Activated naive CD8-positive, alpha-beta T cell (primary cell): ENCODE measurements around the gene TMEM130.
"Not testable (repeated sequence)": the region's sequence is repeated elsewhere in the genome, so short reads cannot be mapped to it uniquely, and the experiment has no call there.

ENCODE experiments used
- H3K27ac Mint-ChIP-seq: one replicate; pipeline ENCODE4 v1.8.0; 2021; ENCODE audit warnings: mixed read lengths
- H3K27me3 Mint-ChIP-seq: one replicate; pipeline ENCODE4 v1.8.0; 2021; ENCODE audit warnings: mixed read lengths
- H3K36me3 Mint-ChIP-seq: one replicate; pipeline ENCODE4 v1.8.0; 2021; ENCODE audit warnings: mixed read lengths
- H3K4me1 Mint-ChIP-seq: one replicate; pipeline ENCODE4 v1.8.0; 2021; ENCODE audit warnings: low read depth, mixed read lengths
- H3K4me3 Mint-ChIP-seq: one replicate; pipeline ENCODE4 v1.8.0; 2021; ENCODE audit warnings: mild to moderate bottlenecking, mixed read lengths
- H3K9me3 Mint-ChIP-seq: one replicate; pipeline ENCODE4 v1.8.0; 2021; ENCODE audit warnings: low read depth, mixed read lengths

Gene TMEM130

GRCh38 chr7:98881561-98882315, 11.9 kb upstream of the TMEM130 start:
- Mint-ChIP-seq H3K9me3 (no peaks in the 10 kb centered on the region), H3K27me3 (no peaks in the 10 kb centered on the region), H3K27ac (no peak overlapping the region), H3K4me1 (peaks cover 26% of the 10 kb centered on the region), H3K36me3 (no peaks in the 10 kb centered on the region), H3K4me3 (peak overlapping the region; percentile 27)

- Mint-ChIP-seq H3K36me3 (no peaks in the 10 kb centered on the region), H3K4me1 (peaks cover 26% of the 10 kb centered on the region), H3K27ac (no peak overlapping the region), H3K4me3 (peak overlapping the region; percentile 96), H3K9me3 (no peaks in the 10 kb centered on the region), H3K27me3 (no peaks in the 10 kb centered on the region)
Measured at GRCh38 chr7:98880485-98880884, 10.7 kb upstream of the TMEM130 start.

GRCh38 chr7:98879979-98880315, 10.1 kb upstream of the TMEM130 start:
- peak overlapping the region; percentile 96 for H3K4me3 Mint-ChIP-seq
- H3K27ac Mint-ChIP-seq, result peak overlapping the region; percentile 92
- no peaks in the 10 kb centered on the region for H3K36me3 Mint-ChIP-seq
- H3K9me3 Mint-ChIP-seq, result no peaks in the 10 kb centered on the region
- no peaks in the 10 kb centered on the region for H3K27me3 Mint-ChIP-seq
- peaks cover 24% of the 10 kb centered on the region for H3K4me1 Mint-ChIP-seq

GRCh38 chr7:98879198-98879978, 9.6 kb upstream of the TMEM130 start:
- H3K9me3 Mint-ChIP-seq, result no peaks in the 10 kb centered on the region

GRCh38 chr7:98878365-98879197, 8.8 kb upstream of the TMEM130 start, which contains the start of gene TRRAP:
TRRAP (plus strand) TSS chr7:98878532; CDS start chr7:98881151, 2,619 bp downstream.
- no peaks in the 10 kb centered on the region for H3K9me3 Mint-ChIP-seq
- peak within 1 kb of the TSS; percentile 96 for H3K4me3 Mint-ChIP-seq
- H3K27me3 Mint-ChIP-seq, result no peaks in the 10 kb centered on the region
- no peaks in the 10 kb centered on the region for H3K36me3 Mint-ChIP-seq
- H3K4me1 Mint-ChIP-seq, result peaks cover 21% of the 10 kb centered on the region
- H3K27ac Mint-ChIP-seq, result peak within 1 kb of the TSS; percentile 92

More at GRCh38 chr7:98879198-98879978, 9.6 kb upstream of the TMEM130 start:
- Mint-ChIP-seq H3K36me3 (no peaks in the 10 kb centered on the region), H3K4me3 (peak overlapping the region; percentile 96), H3K4me1 (peaks cover 24% of the 10 kb centered on the region), H3K27ac (peak overlapping the region; percentile 92), H3K27me3 (no peaks in the 10 kb centered on the region)

GRCh38 chr7:98877692-98878364, 8.0 kb upstream of the TMEM130 start:
- no peak overlapping the region for H3K27ac Mint-ChIP-seq
- peak overlapping the region; percentile 72 for H3K4me3 Mint-ChIP-seq
- H3K4me1 Mint-ChIP-seq, result peaks cover 21% of the 10 kb centered on the region
- no peaks in the 10 kb centered on the region for H3K36me3 Mint-ChIP-seq
- no peaks in the 10 kb centered on the region for H3K9me3 Mint-ChIP-seq
- H3K27me3 Mint-ChIP-seq, result no peaks in the 10 kb centered on the region

GRCh38 chr7:98877146-98877545, 7.3 kb upstream of the TMEM130 start:
- peaks cover 21% of the 10 kb centered on the region for H3K4me1 Mint-ChIP-seq
- H3K27me3 Mint-ChIP-seq, result peaks cover 4% of the 10 kb centered on the region
- peak overlapping the region; percentile 72 for H3K4me3 Mint-ChIP-seq
- no peaks in the 10 kb centered on the region for H3K9me3 Mint-ChIP-seq
- no peaks in the 10 kb centered on the region for H3K36me3 Mint-ChIP-seq
- no peak overlapping the region for H3K27ac Mint-ChIP-seq

GRCh38 chr7:98875501-98875900, 5.7 kb upstream of the TMEM130 start:
- peaks cover 4% of the 10 kb centered on the region for H3K27me3 Mint-ChIP-seq
- H3K4me3 Mint-ChIP-seq, result peak overlapping the region; percentile 22
- H3K27ac Mint-ChIP-seq, result no peak overlapping the region
- H3K4me1 Mint-ChIP-seq, result peaks cover 12% of the 10 kb centered on the region
- no peaks in the 10 kb centered on the region for H3K36me3 Mint-ChIP-seq
- H3K9me3 Mint-ChIP-seq, result no peaks in the 10 kb centered on the region

GRCh38 chr7:98874942-98875341, 5.1 kb upstream of the TMEM130 start:
- Mint-ChIP-seq H3K27me3 (peaks cover 4% of the 10 kb centered on the region), H3K27ac (no peak overlapping the region), H3K36me3 (no peaks in the 10 kb centered on the region)

GRCh38 chr7:98873610-98874009, 3.8 kb upstream of the TMEM130 start:
- not testable (repeated sequence) for H3K27me3 Mint-ChIP-seq, H3K36me3 Mint-ChIP-seq, H3K4me1 Mint-ChIP-seq, H3K4me3 Mint-ChIP-seq, H3K27ac Mint-ChIP-seq, H3K9me3 Mint-ChIP-seq

More at GRCh38 chr7:98874942-98875341, 5.1 kb upstream of the TMEM130 start:
- Mint-ChIP-seq H3K9me3 (no peaks in the 10 kb centered on the region), H3K4me3 (no peak overlapping the region), H3K4me1 (peaks cover 9% of the 10 kb centered on the region)

GRCh38 chr7:98872328-98872924, 2.6 kb upstream of the TMEM130 start:
- no peak overlapping the region for H3K27ac Mint-ChIP-seq
- no peaks in the 10 kb centered on the region for H3K36me3 Mint-ChIP-seq
- H3K4me1 Mint-ChIP-seq, result peaks cover 6% of the 10 kb centered on the region
- H3K27me3 Mint-ChIP-seq, result peaks cover 6% of the 10 kb centered on the region
- H3K9me3 Mint-ChIP-seq, result no peaks in the 10 kb centered on the region
- no peak overlapping the region for H3K4me3 Mint-ChIP-seq

GRCh38 chr7:98870807-98871491, 1.1 kb upstream of the TMEM130 start:
- Mint-ChIP-seq H3K4me3 (peak overlapping the region; percentile 79), H3K27ac (no peak overlapping the region), H3K4me1 (peaks cover 3% of the 10 kb centered on the region), H3K27me3 (peaks cover 6% of the 10 kb centered on the region), H3K36me3 (no peaks in the 10 kb centered on the region), H3K9me3 (no peaks in the 10 kb centered on the region)

- Mint-ChIP-seq H3K27me3 (peaks cover 6% of the 10 kb centered on the region), H3K27ac (no peak overlapping the region), H3K4me3 (peak overlapping the region; percentile 79), H3K4me1 (peaks cover 3% of the 10 kb centered on the region), H3K36me3 (no peaks in the 10 kb centered on the region), H3K9me3 (no peaks in the 10 kb centered on the region)
Measured at GRCh38 chr7:98870121-98870651, 372 bp upstream of the TMEM130 start.
